ENCODE results near the gene AMBN. TPM values are rescaled to one million over a fixed set of nuclear protein-coding genes. Genes with fewer than 3 reads are reported as not detected.
A peak's percentile ranks its signal among the peaks of the same experiment; 100 is the strongest.

The AMBN gene
- total and polyA plus RNA-seq, 2 experiments from 2014 or later = not detected

GRCh38 chr4:70651864-70652506 lies 59.9 kb downstream of the AMBN start:
- peak overlapping the region; percentile 1 for H2AFZ ChIP-seq
- H3K27ac ChIP-seq (ENCODE audit: low read depth) = no peak overlapping the region
- Mint-ChIP-seq H3K4me1 (no peaks in the 10 kb centered on the region), H3K27ac (no peak overlapping the region), H3K4me3 (no peak overlapping the region), H3K27me3 (ENCODE audit: insufficient read depth, low read depth, poor library complexity) (no peaks in the 10 kb centered on the region), H3K36me3 (ENCODE audit: low read depth) (no peaks in the 10 kb centered on the region), H3K9me3 (no peaks in the 10 kb centered on the region)
- no peaks in the 10 kb centered on the region for H3K27me3 ChIP-seq (ENCODE audit: insufficient read depth)
- no peaks in the 10 kb centered on the region for H3K9me2 ChIP-seq (ENCODE audit: insufficient read depth)
- ATAC-seq = peak; percentile 86
- no peaks in the 10 kb centered on the region for H3K79me2 ChIP-seq (replicated peaks; ENCODE audit: insufficient read depth)
- no peaks in the 10 kb centered on the region for H3K36me3 ChIP-seq (ENCODE audit: insufficient read depth)
- H3F3A ChIP-seq (replicated peaks; ENCODE audit: low read depth) = no peaks in the 10 kb centered on the region
- no peaks in the 10 kb centered on the region for H3K4me1 ChIP-seq (ENCODE audit: insufficient read depth)
- H3K4me3 ChIP-seq = no peak overlapping the region
- DNase-seq (ENCODE audit: low spot score) = peak; percentile 79
- H3K4me2 ChIP-seq = no peak overlapping the region
- no peaks in the 10 kb centered on the region for H4K20me1 ChIP-seq (replicated peaks; ENCODE audit: insufficient read depth)
- TF ChIP-seq REST (IDR thresholded peaks at IDR 0.05; ENCODE audit: unreplicated experiment) = no peak
- TF ChIP-seq EZH2phosphoT487 (IDR thresholded peaks at IDR 0.05; ENCODE audit: unreplicated experiment) = no peak
- no peak for TF ChIP-seq ZNF331 (CRISPR knock-in tag; IDR thresholded peaks at IDR 0.05; ENCODE audit: low read depth)
- TF ChIP-seq CTCF (conservative IDR thresholded peaks at IDR 0.05; ENCODE audit: low read depth in 2 of 2) = peak; percentile 62 to 65
- TF ChIP-seq ZNF114 (CRISPR knock-in tag; IDR thresholded peaks at IDR 0.05) = no peak

GRCh38 chr4:70654605-70655011 lies 62.6 kb downstream of the AMBN start:
- Histone ChIP-seq H3K4me2 (no peak overlapping the region), H3K9me2 (ENCODE audit: insufficient read depth) (no peaks in the 10 kb centered on the region), H4K20me1 (replicated peaks; ENCODE audit: insufficient read depth) (no peaks in the 10 kb centered on the region), H3F3A (replicated peaks; ENCODE audit: low read depth) (no peaks in the 10 kb centered on the region), H3K4me1 (ENCODE audit: insufficient read depth) (no peaks in the 10 kb centered on the region), H3K27me3 (ENCODE audit: insufficient read depth) (no peaks in the 10 kb centered on the region), H3K36me3 (ENCODE audit: insufficient read depth) (no peaks in the 10 kb centered on the region), H3K79me2 (replicated peaks; ENCODE audit: insufficient read depth) (no peaks in the 10 kb centered on the region), H3K27ac (ENCODE audit: low read depth) (no peak overlapping the region), H2AFZ (0 out of 2 replicates have a peak overlapping the region, but pooled peaks have one; percentile 7), H3K4me3 (no peak overlapping the region)
- no peak overlapping the region for H3K4me3 Mint-ChIP-seq
- DNase-seq (ENCODE audit: low spot score) (no peak), ATAC-seq (no peak)
- H3K27ac Mint-ChIP-seq = no peak overlapping the region
- no peaks in the 10 kb centered on the region for H3K4me1 Mint-ChIP-seq
- H3K9me3 Mint-ChIP-seq = no peaks in the 10 kb centered on the region
- H3K36me3 Mint-ChIP-seq (ENCODE audit: low read depth) = no peaks in the 10 kb centered on the region
- H3K27me3 Mint-ChIP-seq (ENCODE audit: insufficient read depth, low read depth, poor library complexity) = no peaks in the 10 kb centered on the region
- TF ChIP-seq ZNF462 (CRISPR knock-in tag; IDR thresholded peaks at IDR 0.05) = no peak
